Stimulated activated CD8-positive, alpha-beta memory T cell treated with anti-CD3 and anti-CD28 coated beads, Interleukin-4, amount 100 ng/mL, for 24 hours (primary cell): ENCODE results near the gene MPND.

Experiments used
- DNase-seq: peaks from one replicate; pipeline ENCODE4 v3.0.0-alpha.2; 2020; ENCODE audit warnings: low read depth

The MPND gene

DNA sequence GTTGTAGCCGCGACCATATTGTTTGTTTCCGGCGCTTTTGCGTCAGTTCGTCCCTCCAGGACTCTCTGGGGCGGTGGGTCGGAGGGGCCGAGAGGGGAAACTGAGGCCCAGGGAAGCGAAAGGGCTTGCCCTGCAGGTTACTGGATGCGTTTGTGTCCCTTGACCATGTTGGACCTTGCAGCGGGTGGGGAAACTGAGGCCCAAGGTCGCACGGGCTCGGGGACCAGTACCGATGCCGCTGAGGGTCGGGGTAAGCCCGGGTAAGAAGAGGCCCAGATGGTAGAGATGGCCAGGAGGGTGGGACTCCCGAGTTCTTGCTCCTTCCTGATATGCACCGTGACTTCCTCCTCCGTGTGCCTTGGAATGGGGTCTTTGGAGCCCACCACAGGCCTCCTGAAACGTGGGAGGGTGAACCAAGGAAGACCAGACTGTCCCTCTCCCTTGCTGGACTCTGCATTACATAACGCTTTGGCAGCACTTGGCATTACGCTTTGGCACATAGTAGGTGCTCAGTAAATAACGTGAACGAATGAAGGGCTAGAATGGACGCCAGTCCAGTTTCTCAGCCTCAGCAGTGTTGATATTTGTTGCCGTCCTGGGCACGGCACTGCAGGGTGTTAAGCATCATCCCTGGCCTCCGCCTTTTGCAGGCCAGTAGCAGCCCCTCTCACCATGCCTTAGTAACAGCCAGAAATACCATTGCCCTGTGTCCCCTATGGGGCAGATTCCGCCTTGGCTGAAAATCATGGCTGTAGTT, 59.8 kb downstream of the MPND start:
- DNase-seq: no peak

DNA sequence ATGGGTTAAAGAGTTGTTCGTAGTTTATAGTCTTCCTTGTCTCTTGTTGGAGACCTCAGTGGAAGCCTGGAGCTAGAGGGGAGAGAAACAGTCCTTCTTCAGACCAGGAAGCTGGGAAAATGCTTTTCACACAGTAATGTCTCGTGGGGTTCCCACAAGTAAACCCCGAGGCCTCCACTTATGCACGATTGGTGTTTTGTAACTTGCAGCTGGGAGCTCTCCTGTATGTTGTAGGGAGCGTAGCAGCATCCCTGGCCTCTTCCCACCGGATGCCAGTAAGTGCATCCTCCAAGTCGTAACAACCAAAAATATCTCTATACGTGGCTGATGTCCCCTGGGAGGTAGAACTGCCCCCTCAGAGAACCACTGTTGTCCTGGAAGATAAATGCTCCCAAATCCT, 62.6 kb downstream of the MPND start:
- no peak for DNase-seq

DNA sequence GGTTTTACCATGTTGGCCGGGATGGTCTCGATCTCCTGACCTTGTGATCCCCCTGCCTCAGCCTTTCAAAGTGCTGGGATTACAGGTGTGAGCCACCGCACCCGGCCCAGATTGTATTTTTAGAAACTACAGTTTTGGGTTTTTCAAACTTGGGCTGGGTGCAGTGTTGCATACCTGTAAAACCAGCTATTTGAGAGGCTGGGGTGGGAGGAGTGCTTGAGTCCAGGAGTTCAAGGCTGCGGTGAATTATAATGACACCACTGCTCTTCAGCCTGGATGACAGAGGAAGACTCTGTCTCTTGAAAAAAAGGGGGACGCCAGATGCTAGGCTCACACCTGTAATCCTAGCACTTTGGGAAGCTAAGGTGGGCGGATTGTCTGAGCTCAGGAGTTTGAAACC, 63.3 kb downstream of the MPND start:
- DNase-seq: no peak

DNA sequence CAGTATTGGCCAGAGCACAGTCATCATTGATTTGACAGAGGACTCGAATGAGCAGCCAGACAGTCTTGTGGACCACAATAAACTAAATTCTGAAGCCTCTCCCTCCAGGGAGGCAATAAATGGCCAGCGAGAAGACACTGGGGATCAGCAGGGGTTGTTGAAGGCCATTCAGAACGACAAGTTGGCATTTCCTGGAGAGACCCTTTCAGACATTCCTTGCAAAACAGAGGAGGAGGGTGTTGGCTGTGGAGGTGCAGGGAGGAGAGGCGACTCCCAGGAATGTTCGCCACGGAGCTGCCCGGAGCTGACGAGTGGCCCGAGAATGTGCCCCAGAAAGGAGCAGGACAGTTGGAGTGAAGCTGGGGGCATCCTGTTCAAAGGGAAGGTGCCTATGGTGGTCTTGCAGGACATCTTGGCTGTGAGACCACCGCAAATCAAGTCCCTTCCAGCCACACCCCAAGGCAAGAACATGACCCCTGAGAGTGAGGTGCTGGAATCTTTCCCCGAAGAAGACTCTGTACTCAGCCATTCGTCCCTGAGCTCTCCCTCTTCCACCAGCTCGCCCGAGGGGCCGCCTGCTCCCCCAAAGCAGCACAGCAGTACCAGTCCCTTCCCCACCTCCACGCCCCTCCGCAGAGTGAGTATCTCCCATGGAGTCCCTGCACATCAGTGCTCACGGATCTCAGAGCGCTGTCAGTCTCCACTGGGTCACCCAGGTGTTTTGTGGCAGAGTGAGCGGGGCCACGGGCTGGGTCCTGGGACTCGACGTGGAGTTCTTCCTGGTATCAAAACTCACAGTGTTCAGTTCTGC, 66.0 kb downstream of the MPND start:
- no peak for DNase-seq
